AG04449 (cell line): Measurements from ENCODE around the gene DGCR2.

Experiments
- CTCF ChIA-PET: fragments of 350-600 bp; formaldehyde crosslinking; extraction: SDS; loops from one replicate; lab custom pipeline; 2021; ENCODE audit warnings: antibody characterized with exemption; lab: Yijun Ruan, JAX
- POLR2A ChIA-PET: fragments of 400-600, 350-600 bp; formaldehyde crosslinking; extraction: SDS; loops from one replicate; lab custom pipeline; 2020; ENCODE audit warnings: antibody characterized with exemption, inconsistent platforms; lab: Yijun Ruan, JAX
- DNase-seq: peaks from one replicate; pipeline ENCODE4 v3.0.0-alpha.2; 2010; ENCODE audit warnings: low read depth, low spot score
- H3K4me3 ChIP-seq: 2 replicates; pipeline ENCODE4 v1.5.1; 2011; ENCODE audit warnings: low read depth, mild to moderate bottlenecking, control low read depth, low read length
- TF ChIP-seq, protein P1 (sequence below): IDR thresholded peaks from one replicate; pipeline ENCODE4 v1.5.1; 2011; ENCODE audit warnings: mild to moderate bottlenecking, moderate library complexity, low read length, control low read depth, inconsistent platforms; ENCODE audit not compliant: insufficient read depth; ENCODE audit errors: missing control alignments

The DGCR2 gene

DNA sequence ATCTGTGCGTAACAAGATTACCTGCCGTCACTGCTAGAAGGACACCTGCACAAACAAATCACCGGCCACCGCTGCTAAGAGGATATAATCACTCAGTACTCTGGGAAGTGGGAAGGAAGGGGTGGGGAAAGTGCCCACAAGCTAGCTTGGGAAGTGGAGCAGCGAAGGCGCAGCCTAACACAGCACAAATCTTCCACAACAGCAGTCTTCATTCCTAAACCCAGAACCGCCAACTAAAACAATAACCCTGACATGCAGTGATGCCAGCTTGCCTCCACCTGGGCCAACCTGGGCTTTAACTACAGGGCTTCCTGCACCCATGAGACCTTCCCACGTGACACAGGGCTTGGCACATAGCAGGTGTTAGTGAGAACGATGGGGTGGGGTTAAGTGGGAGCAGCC lies 5.1 kb downstream of the DGCR2 start:
- TF ChIP-seq, protein P1, sequence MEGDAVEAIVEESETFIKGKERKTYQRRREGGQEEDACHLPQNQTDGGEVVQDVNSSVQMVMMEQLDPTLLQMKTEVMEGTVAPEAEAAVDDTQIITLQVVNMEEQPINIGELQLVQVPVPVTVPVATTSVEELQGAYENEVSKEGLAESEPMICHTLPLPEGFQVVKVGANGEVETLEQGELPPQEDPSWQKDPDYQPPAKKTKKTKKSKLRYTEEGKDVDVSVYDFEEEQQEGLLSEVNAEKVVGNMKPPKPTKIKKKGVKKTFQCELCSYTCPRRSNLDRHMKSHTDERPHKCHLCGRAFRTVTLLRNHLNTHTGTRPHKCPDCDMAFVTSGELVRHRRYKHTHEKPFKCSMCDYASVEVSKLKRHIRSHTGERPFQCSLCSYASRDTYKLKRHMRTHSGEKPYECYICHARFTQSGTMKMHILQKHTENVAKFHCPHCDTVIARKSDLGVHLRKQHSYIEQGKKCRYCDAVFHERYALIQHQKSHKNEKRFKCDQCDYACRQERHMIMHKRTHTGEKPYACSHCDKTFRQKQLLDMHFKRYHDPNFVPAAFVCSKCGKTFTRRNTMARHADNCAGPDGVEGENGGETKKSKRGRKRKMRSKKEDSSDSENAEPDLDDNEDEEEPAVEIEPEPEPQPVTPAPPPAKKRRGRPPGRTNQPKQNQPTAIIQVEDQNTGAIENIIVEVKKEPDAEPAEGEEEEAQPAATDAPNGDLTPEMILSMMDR, result no peak
- CTCF ChIA-PET, result no interaction called here
- H3K4me3 ChIP-seq, result no peak overlapping the region
- no peak for DNase-seq
- POLR2A ChIA-PET, result no interaction called here

GRCh38 chr22:19115628-19116027 lies 6.6 kb downstream of the DGCR2 start:
- no peak overlapping the region for H3K4me3 ChIP-seq
- TF ChIP-seq, protein P1, result peak; percentile 34
- POLR2A ChIA-PET, result no interaction called here
- CTCF ChIA-PET, result interaction anchor here (1.2 to 2.8 kb wide), 4 partner anchors 9 to 66 kb away, joined by 3 to 12 read pairs (median 6); partner anchors contain the start of gene ESS2
- DNase-seq, result no peak

- no peak for DNase-seq
- CTCF ChIA-PET, result interaction anchor here (0.8 to 2.8 kb wide), 6 partner anchors 9 to 161 kb away, joined by 3 to 12 read pairs (median 4); partner anchors contain the start of gene ESS2
- no peak overlapping the region for H3K4me3 ChIP-seq
- TF ChIP-seq, protein P1, result no peak
- POLR2A ChIA-PET, result no interaction called here
Observed at GRCh38 chr22:19114984-19115552, 7.1 kb downstream of the DGCR2 start.

DNA sequence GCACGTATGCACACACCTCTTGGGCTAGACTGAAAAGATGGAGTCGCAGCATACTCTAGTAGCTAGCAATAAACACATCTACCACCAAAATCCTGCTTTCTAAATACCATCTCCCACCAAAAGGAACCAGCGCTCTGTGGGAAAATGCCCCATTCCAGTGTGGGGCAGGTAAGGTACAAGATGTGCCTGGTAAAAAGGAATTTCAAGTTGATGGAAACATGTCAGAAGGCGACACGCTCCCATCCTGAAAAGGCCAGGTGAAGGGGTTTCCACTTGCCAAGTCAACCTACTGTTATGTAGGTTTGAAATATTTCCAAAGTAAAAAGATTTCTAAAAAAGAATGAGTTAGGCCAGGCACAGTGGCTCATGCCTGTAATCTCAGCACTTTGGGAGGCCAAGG lies 8.8 kb downstream of the DGCR2 start:
- ChIA-PET CTCF (no interaction called here), POLR2A (no interaction called here)
- no peak for DNase-seq

DNA sequence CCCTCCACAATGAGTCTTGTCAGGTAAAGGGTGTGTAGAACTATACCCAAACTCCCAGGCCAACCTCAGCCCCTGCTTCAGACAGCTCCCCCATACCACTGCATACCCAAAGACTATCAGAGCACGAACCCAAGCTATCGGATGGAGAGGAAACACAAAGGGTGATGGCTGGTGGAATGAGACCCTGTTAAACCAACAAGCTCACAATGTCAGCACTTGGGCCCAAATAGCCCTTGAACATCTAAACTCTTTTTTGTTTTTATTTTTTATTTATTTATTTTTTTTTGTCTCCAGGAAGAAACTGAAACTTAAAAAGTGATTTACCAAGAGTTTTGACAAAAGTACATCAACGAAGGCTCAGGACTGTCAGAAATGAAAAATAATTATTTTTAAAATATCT lies 10.6 kb downstream of the DGCR2 start:
- TF ChIP-seq, protein P1, result no peak
- ChIA-PET POLR2A (interaction anchor here (1.4 kb wide), 1 partner anchor 10 kb away, joined by 4 read pairs; the partner anchor contains the start of gene DGCR2), CTCF (interaction anchor here (0.8 to 1.5 kb wide), 3 partner anchors 11 to 33 kb away, joined by 3 to 7 read pairs (median 5); partner anchors contain the start of gene ESS2)
- DNase-seq, result no peak
- no peak overlapping the region for H3K4me3 ChIP-seq

More for the DNA sequence above, 8.8 kb downstream of the DGCR2 start:
- TF ChIP-seq, protein P1, result no peak
- H3K4me3 ChIP-seq, result no peak overlapping the region

- TF ChIP-seq, protein P1, result no peak
- no peak overlapping the region for H3K4me3 ChIP-seq
- CTCF ChIA-PET, result interaction anchor here (0.8 to 1.5 kb wide), 4 partner anchors 11 to 57 kb away, joined by 3 to 7 read pairs (median 4); partner anchors contain the start of gene ESS2
- DNase-seq, result no peak
- POLR2A ChIA-PET, result interaction anchor here (1.4 kb wide), 1 partner anchor 11 kb away, joined by 4 read pairs; the partner anchor contains the start of gene DGCR2
Observed at GRCh38 chr22:19111140-19111539, 11.1 kb downstream of the DGCR2 start.
